Measurements from ENCODE around the gene CCDC13. TPM values are rescaled to one million over a fixed set of nuclear protein-coding genes. Genes with fewer than 3 reads are reported as not detected.
A peak's percentile ranks its signal among the peaks of the same experiment; 100 is the strongest.

CCDC13 gene
- total and polyA plus RNA-seq, 2 of the 13 experiments (the other 11 are each of a cell fraction or from before 2014, with no cell fraction given): 0.22 to 0.51 TPM

DNA sequence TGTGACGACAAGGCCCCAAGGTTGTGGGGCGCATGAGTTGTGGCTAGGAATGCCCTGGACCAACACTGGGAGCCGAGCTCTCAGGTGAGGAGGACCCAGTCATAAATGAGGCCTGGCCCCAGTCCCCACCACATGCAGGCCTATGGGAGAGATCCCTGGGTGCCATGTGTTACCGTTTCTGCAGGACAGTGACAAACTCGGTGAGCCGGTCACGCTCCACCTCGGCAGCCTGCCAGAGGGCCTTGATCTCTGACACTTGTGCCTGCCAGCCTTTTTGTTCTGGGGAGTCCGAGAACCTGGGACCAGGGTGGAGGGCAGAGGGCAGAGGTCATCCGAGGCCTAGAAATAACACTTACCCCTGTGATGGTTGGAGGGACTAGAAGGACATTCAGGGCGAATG, 42.8 kb downstream of the CCDC13 start (continued):
- no peak for TF ChIP-seq TAF15 (IDR thresholded peaks at IDR 0.05; ENCODE audit: low read depth, low read length, poor library complexity, severe bottlenecking)
- TF ChIP-seq MTA1 (CRISPR knock-in tag; IDR thresholded peaks at IDR 0.05; ENCODE audit: borderline replicate concordance): no peak
- TF ChIP-seq ZNF83 (CRISPR knock-in tag; IDR thresholded peaks at IDR 0.05; ENCODE audit: borderline replicate concordance): no peak
- no peak for TF ChIP-seq SOX13 (IDR thresholded peaks at IDR 0.05)
- peak in 1 of 2 experiments; percentile 78; a peak in 2 of 4 replicates for TF ChIP-seq SOX13 (CRISPR knock-in tag; conservative IDR thresholded peaks at IDR 0.05 in 1 of 2, IDR thresholded peaks at IDR 0.05 in 1 of 2)
- no peak for TF ChIP-seq JUND (CRISPR knock-in tag; IDR thresholded peaks at IDR 0.05)
- no peak for TF ChIP-seq ZNF619 (CRISPR knock-in tag; IDR thresholded peaks at IDR 0.05)
- TF ChIP-seq KDM3A (CRISPR knock-in tag; IDR thresholded peaks at IDR 0.05; ENCODE audit: low read depth): no peak
- 0 out of 2 replicates have a peak, but pooled peaks have one; percentile 26 for TF ChIP-seq SPEN (CRISPR knock-in tag; IDR thresholded peaks at IDR 0.05; ENCODE audit: low read depth)
- no peak for TF ChIP-seq CSRNP1 (CRISPR knock-in tag; IDR thresholded peaks at IDR 0.05)
- TF ChIP-seq GTF2F1 (IDR thresholded peaks at IDR 0.05; ENCODE audit: low read length): no peak
- TF ChIP-seq, protein P1, sequence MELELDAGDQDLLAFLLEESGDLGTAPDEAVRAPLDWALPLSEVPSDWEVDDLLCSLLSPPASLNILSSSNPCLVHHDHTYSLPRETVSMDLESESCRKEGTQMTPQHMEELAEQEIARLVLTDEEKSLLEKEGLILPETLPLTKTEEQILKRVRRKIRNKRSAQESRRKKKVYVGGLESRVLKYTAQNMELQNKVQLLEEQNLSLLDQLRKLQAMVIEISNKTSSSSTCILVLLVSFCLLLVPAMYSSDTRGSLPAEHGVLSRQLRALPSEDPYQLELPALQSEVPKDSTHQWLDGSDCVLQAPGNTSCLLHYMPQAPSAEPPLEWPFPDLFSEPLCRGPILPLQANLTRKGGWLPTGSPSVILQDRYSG (CRISPR knock-in tag; IDR thresholded peaks at IDR 0.05): no peak
- TF ChIP-seq ZMYM4 (CRISPR knock-in tag; IDR thresholded peaks at IDR 0.05): peak; percentile 59
- no peak for TF ChIP-seq CENPX (CRISPR knock-in tag; IDR thresholded peaks at IDR 0.05)
- no peak for TF ChIP-seq ZNF563 (CRISPR knock-in tag; IDR thresholded peaks at IDR 0.05)
- no peak for TF ChIP-seq GABPA (IDR thresholded peaks at IDR 0.05; ENCODE audit: low read depth, low read length)
- TF ChIP-seq GABPA (CRISPR knock-in tag; IDR thresholded peaks at IDR 0.05; ENCODE audit: low read depth): no peak
- no peak for TF ChIP-seq PHF8 (CRISPR knock-in tag; IDR thresholded peaks at IDR 0.05)
- TF ChIP-seq PCBP2 (optimal IDR thresholded peaks at IDR 0.05; ENCODE audit: low read depth, low read length, poor library complexity, severe bottlenecking): no peak
- no peak for TF ChIP-seq ZKSCAN8 (CRISPR knock-in tag; IDR thresholded peaks at IDR 0.05; ENCODE audit: borderline replicate concordance)
- TF ChIP-seq, protein P2, sequence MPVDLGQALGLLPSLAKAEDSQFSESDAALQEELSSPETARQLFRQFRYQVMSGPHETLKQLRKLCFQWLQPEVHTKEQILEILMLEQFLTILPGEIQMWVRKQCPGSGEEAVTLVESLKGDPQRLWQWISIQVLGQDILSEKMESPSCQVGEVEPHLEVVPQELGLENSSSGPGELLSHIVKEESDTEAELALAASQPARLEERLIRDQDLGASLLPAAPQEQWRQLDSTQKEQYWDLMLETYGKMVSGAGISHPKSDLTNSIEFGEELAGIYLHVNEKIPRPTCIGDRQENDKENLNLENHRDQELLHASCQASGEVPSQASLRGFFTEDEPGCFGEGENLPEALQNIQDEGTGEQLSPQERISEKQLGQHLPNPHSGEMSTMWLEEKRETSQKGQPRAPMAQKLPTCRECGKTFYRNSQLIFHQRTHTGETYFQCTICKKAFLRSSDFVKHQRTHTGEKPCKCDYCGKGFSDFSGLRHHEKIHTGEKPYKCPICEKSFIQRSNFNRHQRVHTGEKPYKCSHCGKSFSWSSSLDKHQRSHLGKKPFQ (CRISPR knock-in tag; IDR thresholded peaks at IDR 0.05; ENCODE audit: insufficient replicate concordance): no peak
- peak; percentile 45; the same call in 1 of the 2 replicates for TF ChIP-seq SALL1 (CRISPR knock-in tag; IDR thresholded peaks at IDR 0.05)
- peak; percentile 42; the same call in 1 of the 2 replicates for TF ChIP-seq SP4 (CRISPR knock-in tag; IDR thresholded peaks at IDR 0.05)
- TF ChIP-seq HNF4A (CRISPR knock-in tag; IDR thresholded peaks at IDR 0.05): peak; percentile 78
- no peak for TF ChIP-seq ELF3 (CRISPR knock-in tag; IDR thresholded peaks at IDR 0.05)
- no peak for TF ChIP-seq ZFP1 (CRISPR knock-in tag; IDR thresholded peaks at IDR 0.05)
- no peak for TF ChIP-seq NFE2L2 (IDR thresholded peaks at IDR 0.05; ENCODE audit: low read length)
- no peak for TF ChIP-seq MED13 (CRISPR knock-in tag; IDR thresholded peaks at IDR 0.05)
- TF ChIP-seq ZNF530 (CRISPR knock-in tag; IDR thresholded peaks at IDR 0.05; ENCODE audit: low read depth): no peak
- no peak for TF ChIP-seq ASH2L (IDR thresholded peaks at IDR 0.05; ENCODE audit: insufficient read length, low read depth, low read length)
- TF ChIP-seq FOXM1 (CRISPR knock-in tag; IDR thresholded peaks at IDR 0.05): no peak
- no peak for TF ChIP-seq ZNF230 (CRISPR knock-in tag; IDR thresholded peaks at IDR 0.05)

Data from HepG2 (cell line).